H1 (cell line): ENCODE results near the gene ROR1.

Source experiments
- CEBPB ChIP-seq: IDR thresholded peaks from 2 replicates; pipeline ENCODE4 v1.6.1; 2012; ENCODE audit warnings: low read depth, low read length
- JUND ChIP-seq: IDR thresholded peaks from 2 replicates; pipeline ENCODE4 v1.6.1; 2011; ENCODE audit warnings: mild to moderate bottlenecking, improper control_type of control experiment, low read length
- POLR2A ChIP-seq, 2 experiments: IDR thresholded peaks; 1 replicate in 1 of 2; 2 replicates in 1 of 2; pipeline ENCODE4 v1.6.1; 2011; ENCODE audit warnings: low read depth in 2 of 2, low read length in 2 of 2, mild to moderate bottlenecking in 2 of 2; ENCODE audit errors: control extremely low read depth in 1 of 2
- RBBP5 ChIP-seq: IDR thresholded peaks from 2 replicates; pipeline ENCODE4 v1.7.1; 2012; ENCODE audit warnings: low read depth, mild to moderate bottlenecking, inconsistent platforms, low read length, moderate library complexity, borderline replicate concordance
- SUZ12 ChIP-seq: fragments of 200-600 bp; sonication (generic); IDR thresholded peaks from 2 replicates; pipeline ENCODE4 v1.6.1; 2012; ENCODE audit warnings: mild to moderate bottlenecking, inconsistent platforms, low read length, moderate library complexity, mixed read lengths
- TAF1 ChIP-seq: IDR thresholded peaks from 2 replicates; pipeline ENCODE4 v1.6.1; 2011; ENCODE audit warnings: mild to moderate bottlenecking, low read depth, low read length
- TF ChIP-seq, protein P1 (sequence below), 3 experiments: IDR thresholded peaks; 1 replicate in 2 of 3; 2 replicates in 1 of 3; pipeline versions ENCODE4 v1.5.1 to v1.6.1; 2011; ENCODE audit warnings: low read length in 3 of 3, mild to moderate bottlenecking in 3 of 3, inconsistent platforms in 2 of 3, low read depth in 1 of 3, moderate library complexity in 1 of 3; ENCODE audit not compliant: insufficient read depth in 1 of 3; ENCODE audit errors: control extremely low read depth in 1 of 3
- TF ChIP-seq, protein P2 (sequence below): IDR thresholded peaks from 2 replicates; pipeline ENCODE4 v1.6.1; 2011; ENCODE audit warnings: low read length, improper control_type of control experiment

DNA sequence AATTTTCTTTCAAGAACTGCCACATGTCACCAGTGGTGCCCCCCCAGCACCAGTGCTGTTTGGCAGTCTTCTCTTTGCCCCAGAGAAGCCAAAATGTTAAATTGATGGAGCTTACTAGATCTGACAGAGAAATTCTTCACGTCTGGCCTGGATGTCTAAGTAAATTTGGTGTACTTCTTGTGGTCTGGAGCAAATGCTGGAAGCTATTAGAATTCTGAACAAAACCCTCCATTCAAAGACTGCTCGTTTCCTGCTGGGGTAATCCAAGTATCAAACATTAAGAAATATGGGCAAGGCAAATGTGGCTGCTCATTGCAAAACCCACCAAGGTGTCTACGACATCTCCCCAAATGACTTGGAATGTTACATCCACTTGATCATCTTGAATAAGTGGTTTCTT lies 92.3 kb downstream of the ROR1 start:
- TF ChIP-seq, protein P1, sequence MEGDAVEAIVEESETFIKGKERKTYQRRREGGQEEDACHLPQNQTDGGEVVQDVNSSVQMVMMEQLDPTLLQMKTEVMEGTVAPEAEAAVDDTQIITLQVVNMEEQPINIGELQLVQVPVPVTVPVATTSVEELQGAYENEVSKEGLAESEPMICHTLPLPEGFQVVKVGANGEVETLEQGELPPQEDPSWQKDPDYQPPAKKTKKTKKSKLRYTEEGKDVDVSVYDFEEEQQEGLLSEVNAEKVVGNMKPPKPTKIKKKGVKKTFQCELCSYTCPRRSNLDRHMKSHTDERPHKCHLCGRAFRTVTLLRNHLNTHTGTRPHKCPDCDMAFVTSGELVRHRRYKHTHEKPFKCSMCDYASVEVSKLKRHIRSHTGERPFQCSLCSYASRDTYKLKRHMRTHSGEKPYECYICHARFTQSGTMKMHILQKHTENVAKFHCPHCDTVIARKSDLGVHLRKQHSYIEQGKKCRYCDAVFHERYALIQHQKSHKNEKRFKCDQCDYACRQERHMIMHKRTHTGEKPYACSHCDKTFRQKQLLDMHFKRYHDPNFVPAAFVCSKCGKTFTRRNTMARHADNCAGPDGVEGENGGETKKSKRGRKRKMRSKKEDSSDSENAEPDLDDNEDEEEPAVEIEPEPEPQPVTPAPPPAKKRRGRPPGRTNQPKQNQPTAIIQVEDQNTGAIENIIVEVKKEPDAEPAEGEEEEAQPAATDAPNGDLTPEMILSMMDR (IDR thresholded peaks at IDR 0.05; ENCODE audit: control extremely low read depth in 1 of 3, insufficient read depth in 1 of 3, low read depth in 1 of 3, low read length in 3 of 3): no peak
- TF ChIP-seq JUND (no peak), TAF1 (no peak), POLR2A (IDR thresholded peaks at IDR 0.05; ENCODE audit: control extremely low read depth in 1 of 2, low read depth in 2 of 2, low read length in 2 of 2) (no peak), SUZ12 (no peak), CEBPB (no peak), RBBP5 (no peak)
- TF ChIP-seq, protein P2, sequence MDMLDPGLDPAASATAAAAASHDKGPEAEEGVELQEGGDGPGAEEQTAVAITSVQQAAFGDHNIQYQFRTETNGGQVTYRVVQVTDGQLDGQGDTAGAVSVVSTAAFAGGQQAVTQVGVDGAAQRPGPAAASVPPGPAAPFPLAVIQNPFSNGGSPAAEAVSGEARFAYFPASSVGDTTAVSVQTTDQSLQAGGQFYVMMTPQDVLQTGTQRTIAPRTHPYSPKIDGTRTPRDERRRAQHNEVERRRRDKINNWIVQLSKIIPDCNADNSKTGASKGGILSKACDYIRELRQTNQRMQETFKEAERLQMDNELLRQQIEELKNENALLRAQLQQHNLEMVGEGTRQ: no peak
